GM20000 (cell line): ENCODE measurements around the gene UBAC2.

Experiments
- DNase-seq: peaks from one replicate; pipeline ENCODE4 v3.0.0; 2012; ENCODE audit warnings: low spot score
- TF ChIP-seq, protein P1 (sequence below): IDR thresholded peaks from 2 replicates; pipeline ENCODE4 v1.5.1; 2012; ENCODE audit warnings: mild to moderate bottlenecking, control low read depth; ENCODE audit errors: extremely low read depth, missing control alignments

Gene UBAC2

GRCh38 chr13:99308471-99309087 is 107.9 kb downstream of the UBAC2 start:
- TF ChIP-seq, protein P1, sequence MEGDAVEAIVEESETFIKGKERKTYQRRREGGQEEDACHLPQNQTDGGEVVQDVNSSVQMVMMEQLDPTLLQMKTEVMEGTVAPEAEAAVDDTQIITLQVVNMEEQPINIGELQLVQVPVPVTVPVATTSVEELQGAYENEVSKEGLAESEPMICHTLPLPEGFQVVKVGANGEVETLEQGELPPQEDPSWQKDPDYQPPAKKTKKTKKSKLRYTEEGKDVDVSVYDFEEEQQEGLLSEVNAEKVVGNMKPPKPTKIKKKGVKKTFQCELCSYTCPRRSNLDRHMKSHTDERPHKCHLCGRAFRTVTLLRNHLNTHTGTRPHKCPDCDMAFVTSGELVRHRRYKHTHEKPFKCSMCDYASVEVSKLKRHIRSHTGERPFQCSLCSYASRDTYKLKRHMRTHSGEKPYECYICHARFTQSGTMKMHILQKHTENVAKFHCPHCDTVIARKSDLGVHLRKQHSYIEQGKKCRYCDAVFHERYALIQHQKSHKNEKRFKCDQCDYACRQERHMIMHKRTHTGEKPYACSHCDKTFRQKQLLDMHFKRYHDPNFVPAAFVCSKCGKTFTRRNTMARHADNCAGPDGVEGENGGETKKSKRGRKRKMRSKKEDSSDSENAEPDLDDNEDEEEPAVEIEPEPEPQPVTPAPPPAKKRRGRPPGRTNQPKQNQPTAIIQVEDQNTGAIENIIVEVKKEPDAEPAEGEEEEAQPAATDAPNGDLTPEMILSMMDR: no peak
- no peak for DNase-seq

GRCh38 chr13:99310382-99311031 is 109.9 kb downstream of the UBAC2 start:
- DNase-seq: no peak
- TF ChIP-seq, protein P1: no peak

DNA sequence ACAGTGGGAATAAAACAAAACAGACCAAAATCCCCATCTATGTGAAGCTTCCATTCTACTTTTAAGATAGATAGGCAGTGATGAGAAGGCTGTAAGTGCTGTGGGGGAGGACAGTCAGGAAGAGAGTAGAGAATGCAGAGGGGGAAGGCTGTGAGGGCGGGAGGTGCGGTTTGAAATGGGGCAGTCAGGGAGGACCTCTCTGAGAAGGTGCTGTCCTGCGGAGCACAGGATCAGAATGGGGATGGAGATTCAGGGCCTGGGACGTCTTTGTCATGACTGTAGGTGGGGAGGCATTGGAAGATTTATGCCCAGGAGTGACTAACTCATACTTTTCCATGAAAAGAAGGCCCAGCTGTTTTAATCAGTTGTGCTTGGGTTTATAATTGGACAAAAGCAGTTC is 110.5 kb downstream of the UBAC2 start:
- TF ChIP-seq, protein P1: no peak
- no peak for DNase-seq

- TF ChIP-seq, protein P1: no peak
- DNase-seq: no peak
Measured at GRCh38 chr13:99311748-99312492, 111.3 kb downstream of the UBAC2 start.

DNA sequence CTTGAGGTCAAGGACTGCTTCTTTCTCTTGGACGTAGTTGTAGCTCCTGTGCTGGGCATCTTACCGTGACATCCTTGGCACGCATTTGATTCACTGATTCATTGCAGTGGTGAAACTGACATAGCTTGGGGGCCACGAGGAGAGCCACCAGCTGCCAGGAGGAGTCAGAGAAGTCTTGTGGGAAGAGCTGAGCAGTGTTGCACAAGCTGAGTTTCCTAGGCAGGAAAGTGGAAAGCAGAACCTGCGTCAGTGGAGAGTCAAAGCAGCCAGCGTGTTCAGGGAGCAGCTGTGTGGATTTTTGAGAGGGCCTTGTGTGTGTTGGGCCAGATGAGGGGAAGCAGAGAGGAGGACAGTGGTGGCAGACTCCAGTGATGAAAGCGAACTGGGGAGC is 111.8 kb downstream of the UBAC2 start:
- DNase-seq: no peak
- TF ChIP-seq, protein P1: no peak

DNA sequence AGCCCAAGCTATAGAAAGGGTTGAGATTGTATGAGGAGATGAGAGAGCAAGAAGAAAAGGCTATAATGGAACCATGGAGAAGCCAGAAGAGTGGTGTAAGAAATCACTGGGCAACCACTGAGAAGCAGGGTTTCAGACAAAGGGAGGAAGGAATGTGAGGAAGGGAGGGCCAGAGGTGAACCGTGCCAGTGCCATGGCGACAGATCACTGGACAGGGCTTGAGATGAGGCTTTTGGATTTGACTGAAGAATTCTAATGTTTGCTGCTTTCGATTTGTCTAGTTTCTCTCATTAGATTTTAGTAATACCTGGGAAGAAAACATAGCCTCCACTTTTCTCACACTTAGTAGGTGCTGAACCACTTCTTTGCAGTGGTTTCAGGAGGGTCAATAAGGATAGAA is 112.8 kb downstream of the UBAC2 start:
- TF ChIP-seq, protein P1: no peak

DNA sequence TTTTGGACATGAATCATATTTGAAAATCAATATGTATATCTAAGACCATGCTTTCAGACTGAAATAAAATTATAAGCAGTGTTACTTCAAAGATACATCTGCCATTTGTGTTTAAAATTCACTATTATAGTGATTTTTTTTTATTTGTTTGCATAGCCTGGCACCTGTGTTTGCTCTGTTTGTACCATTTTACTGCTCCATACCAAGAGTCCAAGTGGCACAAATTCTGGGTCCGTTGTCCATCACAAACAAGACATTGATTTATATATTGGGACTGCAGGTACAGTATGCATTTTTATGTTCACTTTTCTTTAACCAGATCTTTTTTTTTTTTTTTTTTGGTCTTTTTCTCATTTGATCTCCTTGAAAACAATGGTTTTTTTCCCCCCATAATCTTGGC is 113.3 kb downstream of the UBAC2 start:
- no peak for DNase-seq
- TF ChIP-seq, protein P1: no peak

More for the DNA sequence above, 112.8 kb downstream of the UBAC2 start:
- no peak for DNase-seq
